ENCODE data around the gene NPIPA5.
"Not testable (repeated sequence)": the region's sequence is repeated elsewhere in the genome, so short reads cannot be mapped to it uniquely, and the experiment has no call there.

Gene NPIPA5

GRCh38 chr16:15378194-15378593 is at the start of gene NPIPA5:
Gene NPIPA5, minus strand, starts transcription at chr16:15378294. Its CDS starts 0 bp downstream, at chr16:15378294.
- not testable (repeated sequence) for DNase-seq (ENCODE audit: low read depth)

- DNase-seq (ENCODE audit: low read depth): peak; percentile 50
Measured at GRCh38 chr16:15427648-15428239, 49.6 kb upstream of the NPIPA5 start.

GRCh38 chr16:15426796-15427195 is 48.7 kb upstream of the NPIPA5 start:
- no peak for DNase-seq (ENCODE audit: low read depth)

- no peak for DNase-seq (ENCODE audit: low read depth)
Measured at GRCh38 chr16:15425861-15426260, 47.8 kb upstream of the NPIPA5 start.

GRCh38 chr16:15422222-15422621 is 44.1 kb upstream of the NPIPA5 start:
- no peak for DNase-seq (ENCODE audit: low read depth)

GRCh38 chr16:15421696-15422095 is 43.6 kb upstream of the NPIPA5 start:
- not testable (repeated sequence) for DNase-seq (ENCODE audit: low read depth)

GRCh38 chr16:15418206-15418605 is 40.1 kb upstream of the NPIPA5 start:
- DNase-seq (ENCODE audit: low read depth): no peak

- DNase-seq (ENCODE audit: low read depth): no peak
Measured at GRCh38 chr16:15417197-15417596, 39.1 kb upstream of the NPIPA5 start.

GRCh38 chr16:15415511-15415985 is 37.5 kb upstream of the NPIPA5 start:
- no peak for DNase-seq (ENCODE audit: low read depth)

- DNase-seq (ENCODE audit: low read depth): not testable (repeated sequence)
Measured at GRCh38 chr16:15409476-15409875, 31.4 kb upstream of the NPIPA5 start.

- not testable (repeated sequence) for DNase-seq (ENCODE audit: low read depth)
Measured at GRCh38 chr16:15407756-15408155, 29.7 kb upstream of the NPIPA5 start.

GRCh38 chr16:15404792-15405191 is 26.7 kb upstream of the NPIPA5 start:
- DNase-seq (ENCODE audit: low read depth): no peak

GRCh38 chr16:15404091-15404490 is 26.0 kb upstream of the NPIPA5 start:
- DNase-seq (ENCODE audit: low read depth): not testable (repeated sequence)

GRCh38 chr16:15403392-15403995 is 25.4 kb upstream of the NPIPA5 start:
- no peak for DNase-seq (ENCODE audit: low read depth)

- DNase-seq (ENCODE audit: low read depth): no peak
Measured at GRCh38 chr16:15401972-15402371, 23.9 kb upstream of the NPIPA5 start.

- not testable (repeated sequence) for DNase-seq (ENCODE audit: low read depth)
Measured at GRCh38 chr16:15400314-15400713, 22.2 kb upstream of the NPIPA5 start.

- no peak for DNase-seq (ENCODE audit: low read depth)
Measured at GRCh38 chr16:15399317-15399716, 21.2 kb upstream of the NPIPA5 start.

GRCh38 chr16:15398618-15399316 is 20.7 kb upstream of the NPIPA5 start:
- no peak for DNase-seq (ENCODE audit: low read depth)

- no peak for DNase-seq (ENCODE audit: low read depth)
Measured at GRCh38 chr16:15396948-15397594, 19.0 kb upstream of the NPIPA5 start.

GRCh38 chr16:15396509-15396829 is 18.4 kb upstream of the NPIPA5 start:
- not testable (repeated sequence) for DNase-seq (ENCODE audit: low read depth)

GRCh38 chr16:15395631-15396508 is 17.8 kb upstream of the NPIPA5 start, which contains the start of gene MPV17L:
Gene MPV17L, plus strand, starts transcription at chr16:15395754. Its CDS starts 144 bp downstream, at chr16:15395898.
- DNase-seq (ENCODE audit: low read depth): not testable (repeated sequence)

- not testable (repeated sequence) for DNase-seq (ENCODE audit: low read depth)
Measured at GRCh38 chr16:15393025-15393424, 14.9 kb upstream of the NPIPA5 start.

Measured in GM04503 (cell line).